ENCODE measurements around the gene MPP4.
"Not testable (repeated sequence)": the region's sequence is repeated elsewhere in the genome, so short reads cannot be mapped to it uniquely, and the experiment has no call there.

Gene MPP4

DNA sequence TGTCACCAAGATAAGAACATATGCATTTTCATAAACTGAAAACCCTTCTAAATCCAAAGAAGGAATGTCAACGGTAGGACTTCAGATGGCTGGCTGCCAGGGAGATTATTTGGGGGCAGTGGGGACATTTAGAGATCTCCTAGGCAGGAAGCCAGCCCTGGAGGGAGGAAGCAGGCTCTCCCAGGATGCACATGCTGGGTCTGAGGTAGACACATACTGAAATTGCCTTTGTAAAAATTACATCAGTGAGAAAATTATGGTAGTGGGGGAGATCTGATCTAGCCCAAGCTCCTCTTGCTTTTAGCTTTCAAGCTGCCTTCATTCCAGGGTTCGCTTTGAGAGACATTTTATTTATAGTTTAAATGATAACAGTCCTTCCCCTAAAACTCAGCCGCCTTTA lies 24.1 kb downstream of the MPP4 start:
- WGBS, 2 experiments (ENCODE audit: insufficient coverage in 2 of 2): 80% methylated on average over 1 of the region's 3 CpGs; no CpG with 5 or more reads in 1 of the 2 experiments

DNA sequence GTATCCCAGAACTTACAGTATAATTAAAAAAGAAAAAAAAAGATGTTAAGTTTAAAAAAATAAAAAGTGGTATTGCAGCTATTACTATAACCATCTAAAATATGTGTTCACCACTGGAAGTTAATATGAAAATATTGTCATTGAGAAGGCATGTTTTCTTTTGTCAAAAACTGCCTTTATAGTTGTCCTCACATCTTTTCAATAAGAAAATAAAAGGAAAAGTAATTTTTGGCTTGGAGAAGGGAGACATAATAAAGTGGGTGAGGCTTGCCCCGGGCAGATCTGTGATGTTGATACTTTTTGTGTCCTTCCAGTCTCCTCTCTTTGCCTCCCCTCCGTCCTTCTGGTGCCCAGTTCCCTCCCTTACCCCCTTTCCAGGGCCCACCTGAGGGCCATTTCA lies 24.9 kb downstream of the MPP4 start:
- Histone ChIP-seq H3K27ac (ENCODE audit: low read depth, low read length, severe bottlenecking) (no peak overlapping the region), H3K36me3 (ENCODE audit: control insufficient read depth, insufficient read depth, low read length) (no peaks in the 10 kb centered on the region), H3K9me3 (ENCODE audit: control insufficient read depth, low read length) (no peaks in the 10 kb centered on the region), H3K4me1 (ENCODE audit: control insufficient read depth, insufficient read depth, low read length, poor library complexity, severe bottlenecking) (no peaks in the 10 kb centered on the region), H3K4me3 (ENCODE audit: extremely low read depth, insufficient read depth, low read length, poor library complexity, severe bottlenecking) (no peak overlapping the region)
- 75% methylated on average over 1 of the region's 2 CpGs; no CpG with 5 or more reads in 1 of the 2 experiments for WGBS, 2 experiments (ENCODE audit: insufficient coverage in 2 of 2)

More for the DNA sequence above, 24.1 kb downstream of the MPP4 start:
- Histone ChIP-seq H3K9me3 (ENCODE audit: control insufficient read depth, low read length) (no peaks in the 10 kb centered on the region), H3K27ac (ENCODE audit: low read depth, low read length, severe bottlenecking) (no peak overlapping the region), H3K36me3 (ENCODE audit: control insufficient read depth, insufficient read depth, low read length) (no peaks in the 10 kb centered on the region), H3K4me1 (ENCODE audit: control insufficient read depth, insufficient read depth, low read length, poor library complexity, severe bottlenecking) (no peaks in the 10 kb centered on the region), H3K4me3 (ENCODE audit: extremely low read depth, insufficient read depth, low read length, poor library complexity, severe bottlenecking) (no peak overlapping the region)

DNA sequence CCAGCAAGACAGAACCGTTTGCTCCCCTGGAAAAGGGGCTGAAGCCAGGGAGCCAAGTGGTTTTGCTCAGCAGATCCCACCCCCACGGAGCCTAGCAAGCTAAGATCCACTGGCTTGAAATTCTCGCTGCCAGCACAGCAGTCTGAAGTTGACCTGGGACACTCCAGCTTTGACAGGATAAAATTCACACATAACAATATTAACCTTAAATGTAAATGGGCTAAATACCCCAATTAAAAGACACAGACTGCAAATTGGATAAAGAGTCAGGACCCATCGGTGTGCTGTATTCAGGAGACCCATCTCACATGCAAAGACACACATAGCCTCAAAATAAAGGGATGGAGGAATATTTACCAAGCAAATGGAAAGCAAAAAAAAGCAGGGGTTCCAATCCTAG lies 27.2 kb downstream of the MPP4 start:
- H3K36me3 ChIP-seq (ENCODE audit: control insufficient read depth, insufficient read depth, low read length); H3K9me3 ChIP-seq (ENCODE audit: control insufficient read depth, low read length); H3K27ac ChIP-seq (ENCODE audit: low read depth, low read length, severe bottlenecking); H3K4me3 ChIP-seq (ENCODE audit: extremely low read depth, insufficient read depth, low read length, poor library complexity, severe bottlenecking); H3K4me1 ChIP-seq (ENCODE audit: control insufficient read depth, insufficient read depth, low read length, poor library complexity, severe bottlenecking): not testable (repeated sequence)
- WGBS, 2 experiments (ENCODE audit: insufficient coverage in 2 of 2): 36 to 50% methylated on average over 2 of the region's 4 CpGs

DNA sequence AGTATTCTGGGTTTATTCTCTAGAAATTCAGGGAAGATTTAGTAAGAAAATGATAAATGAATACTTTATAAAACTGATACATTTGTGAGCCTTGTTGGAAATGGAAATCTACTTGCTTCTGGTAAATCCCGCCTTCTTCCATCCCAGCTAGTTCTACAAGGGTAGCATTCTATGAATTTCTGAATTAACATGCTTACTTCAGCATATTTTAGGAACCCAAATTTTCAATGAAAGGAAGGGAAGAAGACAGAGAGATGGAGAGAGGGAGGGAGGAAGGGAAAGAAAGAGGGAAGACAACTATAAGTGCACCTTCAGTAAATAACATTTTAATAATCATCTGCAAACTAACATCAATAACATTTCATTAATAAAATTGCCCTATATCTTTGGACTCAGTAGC lies 28.6 kb downstream of the MPP4 start:
- WGBS, 2 experiments (ENCODE audit: insufficient coverage in 2 of 2): no CpG with 5 or more reads among the region's 1 CpG
- Histone ChIP-seq H3K4me3 (ENCODE audit: extremely low read depth, insufficient read depth, low read length, poor library complexity, severe bottlenecking) (no peak overlapping the region), H3K4me1 (ENCODE audit: control insufficient read depth, insufficient read depth, low read length, poor library complexity, severe bottlenecking) (no peaks in the 10 kb centered on the region), H3K36me3 (ENCODE audit: control insufficient read depth, insufficient read depth, low read length) (no peaks in the 10 kb centered on the region), H3K9me3 (ENCODE audit: control insufficient read depth, low read length) (no peaks in the 10 kb centered on the region), H3K27ac (ENCODE audit: low read depth, low read length, severe bottlenecking) (no peak overlapping the region)

DNA sequence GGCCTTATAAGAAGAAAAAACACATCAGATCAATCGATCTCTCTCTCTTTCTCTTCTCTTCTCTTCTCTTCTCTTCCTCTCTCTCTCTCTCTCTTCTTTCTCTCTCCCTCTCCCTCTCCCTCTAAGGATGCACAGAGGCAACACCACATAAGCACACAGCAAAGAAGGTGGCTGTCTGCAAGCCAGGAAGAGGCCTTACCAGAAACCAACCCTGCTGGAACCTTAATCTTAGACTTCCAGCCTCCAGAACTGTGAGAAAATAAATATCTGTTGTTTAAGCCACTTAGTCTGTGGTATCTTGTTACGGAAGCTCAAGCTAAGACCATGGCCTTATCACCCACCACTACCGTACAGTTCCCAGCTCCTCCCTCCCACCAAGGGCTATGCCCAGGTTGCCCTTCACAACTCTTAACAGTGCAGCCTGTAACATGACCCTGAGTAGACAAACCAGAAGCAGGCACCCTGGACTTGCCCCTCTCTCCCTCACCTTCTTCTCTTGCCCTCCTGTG lies 30.0 kb downstream of the MPP4 start:
- no peaks in the 10 kb centered on the region for H3K9me3 ChIP-seq (ENCODE audit: control insufficient read depth, low read length)
- 86 to 92% methylated on average over 1 to 2 of the region's 3 CpGs for WGBS, 2 experiments (ENCODE audit: insufficient coverage in 2 of 2)

DNA sequence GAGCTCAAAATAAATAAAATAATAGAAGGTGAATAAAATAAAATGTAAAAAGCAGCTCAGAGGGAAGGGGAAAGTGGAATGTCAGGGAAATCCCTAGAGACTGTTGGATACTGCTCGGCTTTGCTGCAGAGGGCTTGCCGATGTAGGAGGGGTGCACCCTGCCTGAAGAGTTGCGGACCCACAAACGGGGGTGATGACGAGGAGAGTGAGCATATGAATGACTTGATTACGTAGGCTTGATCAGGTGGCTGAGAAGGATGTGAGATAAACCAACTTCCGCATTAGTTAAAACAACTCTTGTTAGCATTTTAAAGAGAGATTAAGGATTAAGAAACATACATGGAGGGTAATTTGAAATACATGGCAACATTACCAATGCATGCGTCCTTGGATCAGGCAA lies 34.1 kb downstream of the MPP4 start:
- H3K4me1 ChIP-seq (ENCODE audit: control insufficient read depth, insufficient read depth, low read length, poor library complexity, severe bottlenecking): no peaks in the 10 kb centered on the region
- no peaks in the 10 kb centered on the region for H3K9me3 ChIP-seq (ENCODE audit: control insufficient read depth, low read length)
- no peak overlapping the region for H3K27ac ChIP-seq (ENCODE audit: low read depth, low read length, severe bottlenecking)
- H3K4me3 ChIP-seq (ENCODE audit: extremely low read depth, insufficient read depth, low read length, poor library complexity, severe bottlenecking): no peak overlapping the region
- no peaks in the 10 kb centered on the region for H3K36me3 ChIP-seq (ENCODE audit: control insufficient read depth, insufficient read depth, low read length)
- 87 to 92% methylated on average over 7 to 8 of the region's 8 CpGs for WGBS, 2 experiments (ENCODE audit: insufficient coverage in 2 of 2)

More for the DNA sequence above, 30.0 kb downstream of the MPP4 start:
- no peaks in the 10 kb centered on the region for H3K4me1 ChIP-seq (ENCODE audit: control insufficient read depth, insufficient read depth, low read length, poor library complexity, severe bottlenecking)
- no peak overlapping the region for H3K4me3 ChIP-seq (ENCODE audit: extremely low read depth, insufficient read depth, low read length, poor library complexity, severe bottlenecking)
- H3K36me3 ChIP-seq (ENCODE audit: control insufficient read depth, insufficient read depth, low read length): no peaks in the 10 kb centered on the region
- no peak overlapping the region for H3K27ac ChIP-seq (ENCODE audit: low read depth, low read length, severe bottlenecking)

DNA sequence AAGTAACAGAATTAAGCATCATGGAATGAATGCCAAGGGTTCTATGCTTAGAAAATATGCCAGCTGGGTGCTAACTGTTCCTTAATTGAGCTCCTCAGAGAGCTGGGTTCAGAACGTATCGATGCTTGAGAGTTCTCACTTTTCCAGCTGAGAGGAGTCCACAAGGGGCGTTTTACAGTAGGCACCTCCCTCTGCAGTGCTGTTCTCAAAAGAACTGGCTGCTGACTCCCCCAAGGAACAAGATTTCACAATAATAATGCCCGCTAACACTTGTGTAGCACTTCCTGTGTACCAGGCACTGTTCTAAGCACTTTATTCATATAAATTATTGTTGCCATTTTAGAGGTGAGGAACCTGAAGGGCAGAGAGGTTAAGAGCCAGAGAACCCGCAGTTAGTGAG lies 37.1 kb downstream of the MPP4 start:
- no peaks in the 10 kb centered on the region for H3K36me3 ChIP-seq (ENCODE audit: control insufficient read depth, insufficient read depth, low read length)
- no peak overlapping the region for H3K27ac ChIP-seq (ENCODE audit: low read depth, low read length, severe bottlenecking)
- no peaks in the 10 kb centered on the region for H3K9me3 ChIP-seq (ENCODE audit: control insufficient read depth, low read length)
- WGBS, 2 experiments (ENCODE audit: insufficient coverage in 2 of 2): 67 to 68% methylated on average over 3 to 4 of the region's 5 CpGs
- peaks cover 4% of the 10 kb centered on the region for H3K4me1 ChIP-seq (ENCODE audit: control insufficient read depth, insufficient read depth, low read length, poor library complexity, severe bottlenecking)
- no peak overlapping the region for H3K4me3 ChIP-seq (ENCODE audit: extremely low read depth, insufficient read depth, low read length, poor library complexity, severe bottlenecking)

DNA sequence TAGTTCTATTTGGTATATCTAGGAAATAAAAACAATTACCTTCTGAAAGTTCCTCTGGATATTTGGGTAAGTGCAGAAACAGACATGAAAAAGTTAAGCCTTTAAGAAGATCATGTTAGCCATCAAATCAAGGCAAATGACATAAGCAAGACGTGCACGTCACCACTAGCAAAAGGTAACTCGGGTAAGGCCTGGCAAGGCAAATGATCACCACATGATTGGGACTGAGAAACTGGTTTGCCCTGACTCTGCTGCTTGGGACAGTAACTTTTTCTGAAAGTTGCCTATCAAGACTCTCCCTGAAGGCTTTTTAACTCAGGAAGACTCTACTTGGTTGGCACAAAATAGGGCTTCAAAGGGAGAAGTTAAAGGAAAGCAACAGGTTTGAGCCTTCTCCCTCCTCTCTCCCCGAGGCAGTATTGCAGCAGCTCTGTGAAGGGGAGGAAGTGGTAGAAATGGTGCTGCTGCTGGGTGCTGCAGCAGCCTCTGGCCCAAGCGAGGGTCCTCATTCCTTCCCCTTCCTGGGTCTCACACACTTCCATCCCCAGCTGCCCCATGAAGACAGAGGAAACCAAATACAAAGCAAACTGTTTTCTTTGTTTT lies 38.0 kb downstream of the MPP4 start:
- Histone ChIP-seq H3K27ac (ENCODE audit: low read depth, low read length, severe bottlenecking) (no peak overlapping the region), H3K4me3 (ENCODE audit: extremely low read depth, insufficient read depth, low read length, poor library complexity, severe bottlenecking) (no peak overlapping the region), H3K36me3 (ENCODE audit: control insufficient read depth, insufficient read depth, low read length) (no peaks in the 10 kb centered on the region), H3K4me1 (ENCODE audit: control insufficient read depth, insufficient read depth, low read length, poor library complexity, severe bottlenecking) (peaks cover 4% of the 10 kb centered on the region), H3K9me3 (ENCODE audit: control insufficient read depth, low read length) (no peaks in the 10 kb centered on the region)
- WGBS, 2 experiments (ENCODE audit: insufficient coverage in 2 of 2): 85 to 89% methylated on average over 3 to 4 of the region's 5 CpGs

DNA sequence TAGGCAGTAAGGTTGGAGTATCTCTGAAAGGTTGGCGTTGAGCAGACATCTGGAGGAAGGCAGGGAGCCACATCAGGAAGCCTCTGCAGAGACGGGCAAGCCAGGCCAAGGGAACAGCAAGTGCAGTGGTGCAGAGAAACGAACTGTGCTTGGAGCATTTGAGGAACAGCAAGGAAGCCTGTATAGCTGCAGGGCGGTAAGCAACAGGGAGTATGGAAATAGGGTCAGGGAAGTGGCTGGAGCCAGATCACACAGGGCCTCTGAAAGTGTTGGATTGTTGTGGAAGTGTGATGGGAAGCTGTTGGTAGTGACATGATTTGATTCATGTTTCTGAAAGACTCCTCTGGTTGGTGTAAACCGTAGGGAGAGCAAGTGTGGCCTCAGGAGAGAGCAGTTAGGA lies 41.7 kb downstream of the MPP4 start:
- Histone ChIP-seq H3K4me1 (ENCODE audit: control insufficient read depth, insufficient read depth, low read length, poor library complexity, severe bottlenecking) (peaks cover 16% of the 10 kb centered on the region), H3K36me3 (ENCODE audit: control insufficient read depth, insufficient read depth, low read length) (no peaks in the 10 kb centered on the region), H3K9me3 (ENCODE audit: control insufficient read depth, low read length) (no peaks in the 10 kb centered on the region), H3K4me3 (ENCODE audit: extremely low read depth, insufficient read depth, low read length, poor library complexity, severe bottlenecking) (no peak overlapping the region), H3K27ac (ENCODE audit: low read depth, low read length, severe bottlenecking) (no peak overlapping the region)
- 69 to 73% methylated on average over 5 of the region's 5 CpGs for WGBS, 2 experiments (ENCODE audit: insufficient coverage in 2 of 2)

DNA sequence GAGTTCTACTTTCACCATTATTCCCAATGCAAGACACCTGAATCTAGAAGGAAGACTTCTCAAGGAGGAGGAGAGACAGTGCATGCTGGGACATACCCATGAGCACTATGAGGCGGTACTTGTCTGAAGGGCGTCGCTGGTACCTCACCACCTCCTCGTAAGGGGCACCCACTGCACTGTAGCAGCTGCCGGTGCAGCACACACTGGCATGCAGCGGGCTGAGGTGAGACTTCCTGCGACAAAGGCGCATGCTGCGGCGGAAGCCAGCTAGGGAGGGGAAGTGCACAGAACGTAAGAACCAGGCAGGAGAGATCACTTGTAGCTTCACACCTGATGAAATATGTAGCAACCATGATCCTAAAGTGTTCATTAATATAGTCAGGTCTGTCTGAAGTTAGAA lies 42.3 kb downstream of the MPP4 start:
- Histone ChIP-seq H3K4me1 (ENCODE audit: control insufficient read depth, insufficient read depth, low read length, poor library complexity, severe bottlenecking) (peaks cover 16% of the 10 kb centered on the region), H3K4me3 (ENCODE audit: extremely low read depth, insufficient read depth, low read length, poor library complexity, severe bottlenecking) (no peak overlapping the region), H3K36me3 (ENCODE audit: control insufficient read depth, insufficient read depth, low read length) (no peaks in the 10 kb centered on the region), H3K27ac (ENCODE audit: low read depth, low read length, severe bottlenecking) (no peak overlapping the region), H3K9me3 (ENCODE audit: control insufficient read depth, low read length) (no peaks in the 10 kb centered on the region)
- 95 to 96% methylated on average over 11 of the region's 11 CpGs for WGBS, 2 experiments (ENCODE audit: insufficient coverage in 2 of 2)

DNA sequence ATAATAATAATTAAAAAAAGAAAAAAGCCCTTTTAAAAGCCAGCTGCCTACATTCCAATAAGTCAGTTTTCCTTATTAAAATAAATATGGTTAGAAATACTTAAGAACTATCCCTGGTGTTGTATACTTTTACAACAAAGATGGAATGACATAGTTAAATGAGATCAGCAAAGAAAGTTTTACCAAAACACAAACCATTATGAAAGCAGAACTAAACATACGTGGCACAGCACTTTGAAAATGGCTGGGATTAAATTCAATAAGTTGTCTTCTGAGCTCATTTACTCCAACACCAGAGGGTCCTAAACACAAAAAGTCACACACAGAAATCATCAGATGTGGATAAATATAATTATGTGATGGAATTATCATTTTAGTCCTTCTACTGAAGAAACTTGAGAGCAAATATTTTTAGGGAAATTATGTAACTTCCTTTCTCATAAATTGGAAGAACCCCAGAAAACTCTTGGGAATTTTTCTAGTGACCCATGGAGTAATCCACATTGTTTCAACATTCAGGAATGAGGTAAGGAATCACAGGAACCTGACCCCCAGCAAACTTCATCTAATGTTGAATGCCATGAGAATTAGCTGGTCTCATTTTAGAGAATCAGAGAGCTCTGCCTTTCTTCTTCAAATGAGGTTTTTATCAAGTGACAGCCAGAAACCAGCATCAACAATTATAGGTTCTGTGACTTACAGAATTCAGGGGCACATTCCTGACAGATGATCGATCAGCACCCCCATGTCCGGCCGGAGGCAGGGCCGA lies 43.6 kb downstream of the MPP4 start:
- WGBS, 2 experiments (ENCODE audit: insufficient coverage in 2 of 2): 92 to 94% methylated on average over 4 of the region's 5 CpGs
- Histone ChIP-seq H3K4me3 (ENCODE audit: extremely low read depth, insufficient read depth, low read length, poor library complexity, severe bottlenecking) (no peak overlapping the region), H3K4me1 (ENCODE audit: control insufficient read depth, insufficient read depth, low read length, poor library complexity, severe bottlenecking) (peaks cover 16% of the 10 kb centered on the region), H3K36me3 (ENCODE audit: control insufficient read depth, insufficient read depth, low read length) (no peaks in the 10 kb centered on the region), H3K27ac (ENCODE audit: low read depth, low read length, severe bottlenecking) (no peak overlapping the region), H3K9me3 (ENCODE audit: control insufficient read depth, low read length) (no peaks in the 10 kb centered on the region)

All from mesodermal cell (in vitro differentiated cells).